GM12878 (cell line): ENCODE results near the gene YBX1. TPM values are rescaled to one million over a fixed set of nuclear protein-coding genes. Genes with fewer than 3 reads are reported as not detected.
A peak's percentile ranks its signal among the peaks of the same experiment; 100 is the strongest.

ENCODE experiments used
- BMI1 ChIP-seq: fragments of 450-650 bp; IDR thresholded peaks from 2 replicates; pipeline ENCODE4 v1.6.1; 2016; ENCODE audit warnings: mild to moderate bottlenecking, moderate library complexity, borderline replicate concordance
- CHD4 ChIP-seq: fragments of 200-600 bp; sonication (generic); IDR thresholded peaks from 2 replicates; pipeline ENCODE4 v1.6.1; 2016; ENCODE audit warnings: mild to moderate bottlenecking
- CTCF ChIP-seq, 3 experiments: IDR thresholded peaks in 2 of 3; conservative IDR thresholded peaks in 1 of 3; 2 replicates each; pipeline ENCODE4 v1.5.1; 2011; ENCODE audit warnings: low read depth in 3 of 3, low read length in 3 of 3, mild to moderate bottlenecking in 3 of 3, control low read depth in 2 of 3, moderate library complexity in 2 of 3, inconsistent platforms in 1 of 3, mixed read lengths in 1 of 3; ENCODE audit not compliant: control insufficient read depth in 2 of 3, insufficient read depth in 1 of 3; ENCODE audit errors: extremely low read depth in 1 of 3
- ETV6 ChIP-seq, 2 experiments: fragments of 450-650 bp in 1 of 2; IDR thresholded peaks in 1 of 2; conservative IDR thresholded peaks in 1 of 2; 2 replicates each; pipeline ENCODE4 v1.6.1; 2014; ENCODE audit warnings: antibody characterized with exemption in 1 of 2, borderline replicate concordance in 1 of 2, low read depth in 1 of 2, mild to moderate bottlenecking in 1 of 2, moderate library complexity in 1 of 2
- EZH2 ChIP-seq: IDR thresholded peaks from 2 replicates; pipeline ENCODE4 v1.6.1; 2012; ENCODE audit warnings: low read depth, mild to moderate bottlenecking, control low read depth, inconsistent platforms, low read length, borderline replicate concordance; ENCODE audit not compliant: control insufficient read depth
- HDAC2 ChIP-seq: fragments of 200-600 bp; sonication (generic); IDR thresholded peaks from 2 replicates; pipeline ENCODE4 v1.6.1; 2017
- HDGF ChIP-seq: fragments of 450-650 bp; IDR thresholded peaks from 2 replicates; pipeline ENCODE4 v1.6.1; 2016; ENCODE audit warnings: antibody characterized with exemption
- IRF3 ChIP-seq: fragments of 450-650 bp; IDR thresholded peaks from 2 replicates; pipeline ENCODE4 v1.6.1; 2014; ENCODE audit warnings: mild to moderate bottlenecking
- IRF4 ChIP-seq: IDR thresholded peaks from 2 replicates; pipeline ENCODE4 v1.6.1; 2011; ENCODE audit warnings: low read depth, low read length
- KAT2A ChIP-seq: conservative IDR thresholded peaks from 2 replicates; pipeline ENCODE4 v1.6.1; 2011; ENCODE audit warnings: low read depth, low read length; ENCODE audit not compliant: control insufficient read depth
- MLLT1 ChIP-seq: fragments of 450-650 bp; IDR thresholded peaks from 2 replicates; pipeline ENCODE4 v1.6.1; 2016; ENCODE audit warnings: mild to moderate bottlenecking
- MTA2 ChIP-seq: fragments of 450-650 bp; IDR thresholded peaks from 2 replicates; pipeline ENCODE4 v1.6.1; 2016; ENCODE audit warnings: low read depth, mild to moderate bottlenecking, moderate library complexity
- PAX5 ChIP-seq: IDR thresholded peaks from 2 replicates; pipeline ENCODE4 v1.6.1; 2011; ENCODE audit warnings: low read depth, low read length, borderline replicate concordance
- SMC3 ChIP-seq: IDR thresholded peaks from 2 replicates; pipeline ENCODE4 v1.6.1; 2011; ENCODE audit warnings: low read length, improper control_type of control experiment, borderline replicate concordance
- SUZ12 ChIP-seq: fragments of 200-600 bp; sonication (generic); IDR thresholded peaks from one replicate; pipeline ENCODE4 v1.6.1; 2018; ENCODE audit warnings: antibody characterized with exemption, mild to moderate bottlenecking; ENCODE audit not compliant: unreplicated experiment
- TBL1XR1 ChIP-seq: IDR thresholded peaks from 2 replicates; pipeline ENCODE4 v1.6.1; 2012; ENCODE audit warnings: low read depth, low read length, improper control_type of control experiment
- ZBTB11 ChIP-seq: fragments of 450-650 bp; formaldehyde crosslinking; IDR thresholded peaks from 2 replicates; pipeline ENCODE4 v1.5.0; 2022; ENCODE audit warnings: mild to moderate bottlenecking, missing genetic modification characterization
- ZNF207 ChIP-seq: fragments of 450-650 bp; IDR thresholded peaks from 2 replicates; pipeline ENCODE4 v1.6.1; 2014; ENCODE audit warnings: antibody characterized with exemption, mild to moderate bottlenecking, borderline replicate concordance
- ZSCAN29 ChIP-seq: fragments of 450-650 bp; IDR thresholded peaks from 2 replicates; pipeline ENCODE4 v1.6.1; 2017; ENCODE audit warnings: mild to moderate bottlenecking, moderate library complexity
- polyA plus RNA-seq, 11 experiments: library from polyadenylated mRNA; depleted of rRNA in 4 of 11; unstranded in 6 of 11; stranded (reverse) in 5 of 11; fragments of >200 nt; fragmentation: Nextera tagmentation in 4 of 11; fragmentation: Illumina TruSeq in 1 of 11; extraction: Ambion mirVana in 4 of 11; extraction: Trizol in 1 of 11; gene quantifications; 1 replicate in 1 of 11; 2 replicates in 10 of 11; pipeline versions ENCODE4 v1.2.1 to v1.2.3, GENCODE V29; 2011 to 2016; ENCODE audit warnings: inconsistent platforms in 2 of 11, missing spikeins in 2 of 11, low read depth in 1 of 11
- total RNA-seq, 4 experiments: library from RNA; depleted of rRNA in 3 of 4; stranded (reverse); fragments of >200 nt in 3 of 4; fragmentation: Illumina TruSeq in 1 of 4; extraction: Trizol in 1 of 4; gene quantifications; 2 replicates each; pipeline versions ENCODE4 v1.2.1 to v1.2.3, GENCODE V29; 2013 to 2021

Gene YBX1
- total and polyA plus RNA-seq, 10 of the 15 experiments (the other 5 are each of a cell fraction or from before 2014, with no cell fraction given) = 355 to 1,353 (median 858) TPM

- no peak for TF ChIP-seq ZBTB11
- TF ChIP-seq ZNF207 = no peak
- TF ChIP-seq ETV6 (conservative IDR thresholded peaks at IDR 0.05 in 1 of 2, IDR thresholded peaks at IDR 0.05 in 1 of 2; ENCODE audit: borderline replicate concordance in 1 of 2, low read depth in 1 of 2) = no peak
- TF ChIP-seq TBL1XR1 = no peak
- TF ChIP-seq IRF3 = peak; percentile 87
- no peak for TF ChIP-seq KAT2A
- TF ChIP-seq ZSCAN29 = no peak
- no peak for TF ChIP-seq SUZ12
- no peak for TF ChIP-seq CTCF (IDR thresholded peaks at IDR 0.05 in 2 of 3, conservative IDR thresholded peaks at IDR 0.05 in 1 of 3; ENCODE audit: control insufficient read depth in 2 of 3, extremely low read depth in 1 of 3, insufficient read depth in 1 of 3, low read depth in 3 of 3, low read length in 3 of 3)
- no peak for TF ChIP-seq HDAC2
- TF ChIP-seq IRF4 = 0 out of 2 replicates have a peak, but pooled peaks have one; percentile 4
- no peak for TF ChIP-seq SMC3
- TF ChIP-seq EZH2 = no peak
- TF ChIP-seq PAX5 = no peak; the same call in 1 of the 2 replicates
- TF ChIP-seq MLLT1 = peak; percentile 76; the same call in 1 of the 2 replicates
- no peak for TF ChIP-seq HDGF
- TF ChIP-seq CHD4 = no peak
- TF ChIP-seq BMI1 = no peak
- TF ChIP-seq MTA2 = no peak
Observed at GRCh38 chr1:42681741-42682483, at the start of gene YBX1 (continued).
